Mesenchymal stem cell (in vitro differentiated cells and primary cell): ENCODE measurements around the gene PLXNB2.

Experiments
- DNase-seq: peaks from one replicate; pipeline ENCODE4 v3.0.0-alpha.2; 2013
- H2AFZ ChIP-seq: one replicate; pipeline ENCODE4 v1.6.1; 2013; ENCODE audit warnings: low read depth, mild to moderate bottlenecking, control low read depth, inconsistent platforms, low read length, moderate library complexity
- H2AK5ac ChIP-seq: 2 replicates; pipeline ENCODE4 v1.6.1; 2013; ENCODE audit warnings: low read length, moderate library complexity, mild to moderate bottlenecking, inconsistent platforms; ENCODE audit not compliant: severe bottlenecking
- H2BK120ac ChIP-seq: one replicate; pipeline ENCODE4 v1.6.1; 2013; ENCODE audit warnings: low read depth, mild to moderate bottlenecking, inconsistent platforms, low read length, moderate library complexity
- H2BK12ac ChIP-seq, 2 experiments: one replicate each; pipeline ENCODE4 v1.6.1; 2013; ENCODE audit warnings: inconsistent platforms in 2 of 2, low read length in 2 of 2, mild to moderate bottlenecking in 2 of 2, moderate library complexity in 2 of 2, control low read depth in 1 of 2
- H2BK15ac ChIP-seq: one replicate; pipeline ENCODE4 v1.6.1; 2013; ENCODE audit warnings: mild to moderate bottlenecking, low read depth, inconsistent platforms; ENCODE audit not compliant: poor library complexity, severe bottlenecking
- H2BK5ac ChIP-seq: 2 replicates; pipeline ENCODE4 v1.6.1; 2013; ENCODE audit warnings: low read depth, mild to moderate bottlenecking, low read length, control low read depth, inconsistent platforms; ENCODE audit not compliant: poor library complexity, severe bottlenecking
- H3K14ac ChIP-seq, 2 experiments: one replicate each; pipeline ENCODE4 v1.6.1; 2013; ENCODE audit warnings: inconsistent platforms in 2 of 2, low read length in 2 of 2, control low read depth in 1 of 2, mild to moderate bottlenecking in 1 of 2, moderate library complexity in 1 of 2
- H3K18ac ChIP-seq, 2 experiments: one replicate each; pipeline ENCODE4 v1.6.1; 2013; ENCODE audit warnings: inconsistent platforms in 2 of 2, low read length in 2 of 2, control low read depth in 1 of 2, low read depth in 1 of 2, mild to moderate bottlenecking in 1 of 2
- H3K23ac ChIP-seq, 2 experiments: one replicate each; pipeline ENCODE4 v1.6.1; 2013; ENCODE audit warnings: inconsistent platforms in 2 of 2, low read length in 2 of 2, mild to moderate bottlenecking in 2 of 2, moderate library complexity in 2 of 2, control low read depth in 1 of 2
- H3K27ac ChIP-seq: 2 replicates; pipeline ENCODE4 v1.5.1; 2013; ENCODE audit warnings: mild to moderate bottlenecking, moderate library complexity, low read length, control low read depth, inconsistent platforms; ENCODE audit not compliant: poor library complexity, severe bottlenecking
- H3K27me3 ChIP-seq, 2 experiments: 2 replicates each; pipeline versions ENCODE4 v1.6.1 to v1.7.0; 2013; ENCODE audit warnings: low read length in 2 of 2, mild to moderate bottlenecking in 2 of 2, moderate library complexity in 2 of 2, control low read depth in 1 of 2, inconsistent platforms in 1 of 2; ENCODE audit not compliant: control insufficient read depth in 1 of 2, insufficient read depth in 1 of 2
- H3K36me3 ChIP-seq, 2 experiments: 2 replicates each; pipeline versions ENCODE4 v1.6.1 to v1.7.0; 2013; ENCODE audit warnings: low read length in 2 of 2, control low read depth in 1 of 2, inconsistent platforms in 1 of 2, low read depth in 1 of 2, mild to moderate bottlenecking in 1 of 2; ENCODE audit not compliant: insufficient read depth in 2 of 2, control insufficient read depth in 1 of 2
- H3K4ac ChIP-seq, 2 experiments: one replicate each; pipeline ENCODE4 v1.6.1; 2013; ENCODE audit warnings: inconsistent platforms in 2 of 2, low read length in 2 of 2, mild to moderate bottlenecking in 2 of 2, moderate library complexity in 2 of 2, control low read depth in 1 of 2, low read depth in 1 of 2
- H3K4me1 ChIP-seq: 2 replicates; pipeline ENCODE4 v1.6.1; 2013; ENCODE audit warnings: low read depth, low read length, control low read depth; ENCODE audit not compliant: control insufficient read depth, insufficient read depth
- H3K4me2 ChIP-seq: 2 replicates; pipeline ENCODE4 v1.6.1; 2013; ENCODE audit warnings: low read length, mild to moderate bottlenecking, inconsistent platforms; ENCODE audit not compliant: poor library complexity, severe bottlenecking
- H3K4me3 ChIP-seq, 2 experiments: 2 replicates each; pipeline versions ENCODE4 v1.5.1 to v1.7.0; 2013; ENCODE audit warnings: low read length in 2 of 2, mild to moderate bottlenecking in 2 of 2, control low read depth in 1 of 2, low read depth in 1 of 2; ENCODE audit not compliant: insufficient read depth in 1 of 2
- H3K79me1 ChIP-seq: replicated peaks from 2 replicates; pipeline ENCODE4 v1.6.1; 2013; ENCODE audit warnings: mild to moderate bottlenecking, control low read depth, low read length, inconsistent platforms; ENCODE audit not compliant: poor library complexity, severe bottlenecking
- H3K9ac ChIP-seq: 2 replicates; pipeline ENCODE4 v1.7.0; 2013; ENCODE audit warnings: mild to moderate bottlenecking, low read length, moderate library complexity
- H3K9me3 ChIP-seq: 2 replicates; pipeline ENCODE4 v1.7.0; 2013; ENCODE audit warnings: mild to moderate bottlenecking, low read length; ENCODE audit not compliant: control insufficient read depth
- H4K8ac ChIP-seq: one replicate; pipeline ENCODE4 v1.6.1; 2013; ENCODE audit warnings: inconsistent platforms, mild to moderate bottlenecking, low read length, moderate library complexity
- H4K91ac ChIP-seq: one replicate; pipeline ENCODE4 v1.6.1; 2013; ENCODE audit warnings: mild to moderate bottlenecking, low read length, inconsistent platforms
- WGBS: methylation state at CpG from one replicate; pipeline ENCODE4 v1.1.7; 2013; ENCODE audit warnings: mixed read lengths; 5-methylcytosine and 5-hydroxymethylcytosine counted together

PLXNB2 gene

DNA sequence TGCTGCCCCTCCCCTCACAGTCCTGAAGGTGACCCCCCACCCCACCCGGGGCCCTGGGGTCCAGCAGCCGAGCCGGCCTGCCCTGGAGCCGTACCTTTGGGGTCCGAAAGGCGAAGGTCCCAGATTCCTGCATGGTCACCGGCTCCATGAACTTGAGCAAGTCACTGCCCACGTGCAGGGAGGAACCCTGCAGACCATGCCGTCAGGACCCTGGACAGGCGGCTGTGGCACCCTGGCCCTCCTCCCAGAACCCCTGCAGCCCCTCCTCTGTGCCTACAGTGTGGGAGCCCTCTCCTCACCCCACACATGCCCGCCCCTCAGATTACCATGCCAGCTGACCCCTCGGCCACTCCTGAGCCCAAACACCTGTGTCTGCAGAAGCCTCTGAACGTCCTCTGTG, 23.0 kb downstream of the PLXNB2 start:
- Histone ChIP-seq H3K27ac (no peak overlapping the region), H2BK12ac (no peak overlapping the region), H2BK15ac (no peak overlapping the region), H4K8ac (no peak overlapping the region), H3K36me3 (peaks cover 74 to 97% of the 10 kb centered on the region in 2 experiments), H3K4me2 (no peak overlapping the region), H3K23ac (no peak overlapping the region), H2BK120ac (no peak overlapping the region), H3K18ac (peak overlapping the region in 1 of 2 experiments; percentile 18), H3K79me1 (peaks cover 34% of the 10 kb centered on the region), H2BK5ac (no peak overlapping the region), H3K9me3 (no peaks in the 10 kb centered on the region), H3K4ac (no peak overlapping the region), H4K91ac (no peak overlapping the region), H3K4me3 (no peak overlapping the region), H3K27me3 (no peaks in the 10 kb centered on the region), H3K14ac (no peak overlapping the region), H3K9ac (no peak overlapping the region), H2AFZ (no peak overlapping the region), H2AK5ac (no peak overlapping the region), H3K4me1 (peaks cover 42% of the 10 kb centered on the region)
- DNase-seq = no peak
- WGBS = 89% methylated on average over 13 of the region's 13 CpGs

DNA sequence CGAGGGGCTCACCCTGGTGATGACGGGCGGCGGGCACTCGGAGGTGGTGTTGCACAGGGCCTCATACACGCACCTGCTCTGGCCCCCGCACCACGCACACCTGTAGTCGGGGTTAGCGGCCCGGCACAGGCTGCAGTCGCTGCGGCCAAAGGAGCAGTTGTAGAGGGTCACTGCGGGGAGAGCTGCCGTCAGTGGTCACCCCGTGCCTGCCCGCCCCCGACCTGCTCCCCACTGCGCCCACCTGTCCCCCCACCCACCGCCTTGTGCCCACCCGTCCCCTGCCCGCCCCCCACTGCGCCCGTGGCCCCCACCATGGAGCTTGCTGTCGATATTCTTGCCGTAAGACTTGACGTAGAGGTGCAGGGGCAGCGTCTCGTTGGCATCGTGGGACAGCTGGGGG, 23.6 kb downstream of the PLXNB2 start:
- Histone ChIP-seq H3K9ac (no peak overlapping the region), H3K79me1 (peaks cover 37% of the 10 kb centered on the region), H2BK12ac (no peak overlapping the region), H3K4ac (no peak overlapping the region), H4K8ac (no peak overlapping the region), H2AK5ac (no peak overlapping the region), H4K91ac (no peak overlapping the region), H3K36me3 (peaks cover 74 to 97% of the 10 kb centered on the region in 2 experiments), H3K4me3 (no peak overlapping the region), H3K18ac (no peak overlapping the region), H2BK5ac (no peak overlapping the region), H3K14ac (no peak overlapping the region), H2BK15ac (no peak overlapping the region), H3K4me1 (peaks cover 38% of the 10 kb centered on the region), H3K23ac (no peak overlapping the region), H3K27ac (no peak overlapping the region), H3K27me3 (no peaks in the 10 kb centered on the region), H2AFZ (no peak overlapping the region), H2BK120ac (no peak overlapping the region), H3K4me2 (no peak overlapping the region), H3K9me3 (no peaks in the 10 kb centered on the region)
- 95% methylated on average over 28 of the region's 30 CpGs for WGBS
- DNase-seq = no peak

DNA sequence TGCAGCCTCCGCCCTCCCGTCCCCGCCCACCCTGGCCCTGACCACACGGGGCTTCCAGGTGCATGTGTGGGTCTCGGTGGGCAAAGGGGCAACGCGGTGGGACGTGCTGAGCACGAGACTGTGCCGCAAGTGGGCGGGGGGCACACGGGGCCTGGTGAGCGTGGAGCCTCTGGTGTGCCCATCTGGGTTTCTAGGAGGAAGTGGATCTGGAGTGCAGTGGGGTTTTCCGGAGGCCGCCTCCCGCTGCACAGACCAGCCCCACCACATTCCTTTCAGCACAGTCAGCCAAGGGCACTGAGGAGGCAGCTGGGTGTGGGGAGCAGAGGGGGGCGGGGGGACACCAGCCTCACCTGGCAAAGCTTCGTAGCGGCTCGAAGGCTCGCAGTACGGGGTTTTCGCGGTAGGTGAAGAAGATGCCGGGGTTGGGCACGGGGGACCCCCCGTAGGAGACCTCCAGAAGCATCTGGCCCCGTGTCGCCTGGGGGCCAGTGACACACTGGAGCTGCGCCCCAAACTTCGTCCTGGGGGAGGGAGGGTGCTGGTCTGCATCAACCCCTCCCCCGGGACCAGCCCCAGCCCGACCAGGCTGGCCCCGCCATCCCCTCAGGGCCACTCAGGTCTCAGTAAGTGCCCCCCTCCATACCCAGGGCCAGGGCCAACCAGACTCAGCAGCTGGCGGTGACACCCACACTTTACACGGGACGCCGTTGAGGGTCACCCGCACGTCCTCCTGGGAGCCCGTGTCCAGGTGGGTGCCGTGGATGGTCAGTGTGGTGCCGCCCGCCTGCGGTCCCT, 24.9 kb downstream of the PLXNB2 start:
- Histone ChIP-seq H3K23ac (no peak overlapping the region), H3K4me1 (peaks cover 37% of the 10 kb centered on the region), H3K27me3 (no peaks in the 10 kb centered on the region), H2AFZ (no peak overlapping the region), H3K18ac (peak overlapping the region; percentile 9 to 70), H3K27ac (peak overlapping the region; percentile 55), H4K8ac (peak overlapping the region; percentile 22), H3K4me3 (no peak overlapping the region), H3K36me3 (peaks cover 75 to 97% of the 10 kb centered on the region in 2 experiments), H3K9ac (no peak overlapping the region), H2BK12ac (no peak overlapping the region), H2AK5ac (peak overlapping the region; percentile 7), H3K9me3 (no peaks in the 10 kb centered on the region), H4K91ac (peak overlapping the region; percentile 13), H3K4me2 (peak overlapping the region; percentile 9), H2BK120ac (no peak overlapping the region), H2BK5ac (peak overlapping the region; percentile 47), H3K4ac (peak overlapping the region in 1 of 2 experiments; percentile 2), H2BK15ac (peak overlapping the region; percentile 56), H3K79me1 (peaks cover 37% of the 10 kb centered on the region), H3K14ac (no peak overlapping the region)
- peak; percentile 80 for DNase-seq
- 83% methylated on average over 40 of the region's 45 CpGs for WGBS

DNA sequence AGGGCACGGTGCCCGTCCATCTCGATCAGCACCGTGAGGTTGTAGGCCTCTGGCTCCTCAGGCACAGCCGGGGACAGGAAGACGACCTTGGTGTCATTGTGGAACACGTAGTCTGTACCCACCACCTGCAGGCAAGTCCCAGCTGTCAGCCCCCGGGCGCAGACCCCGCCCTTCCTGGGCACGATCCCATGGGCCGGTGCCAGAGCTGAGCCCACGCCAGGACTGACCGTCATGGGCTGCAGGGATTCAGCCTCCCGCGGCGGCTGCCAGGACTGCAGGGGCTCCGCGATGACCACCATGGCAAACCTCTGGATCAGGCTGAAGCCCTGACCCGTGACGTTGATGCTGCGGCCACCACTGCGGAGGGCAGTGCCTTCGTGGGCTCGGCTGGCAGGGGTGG, 25.5 kb downstream of the PLXNB2 start:
- Histone ChIP-seq H3K9me3 (no peaks in the 10 kb centered on the region), H2BK15ac (no peak overlapping the region), H3K4ac (no peak overlapping the region), H3K79me1 (peaks cover 36% of the 10 kb centered on the region), H3K9ac (no peak overlapping the region), H4K8ac (no peak overlapping the region), H3K4me2 (no peak overlapping the region), H3K27me3 (no peaks in the 10 kb centered on the region), H3K18ac (no peak overlapping the region), H2BK120ac (no peak overlapping the region), H2AFZ (no peak overlapping the region), H4K91ac (no peak overlapping the region), H2AK5ac (peak overlapping the region; percentile 16), H2BK5ac (no peak overlapping the region), H2BK12ac (no peak overlapping the region), H3K14ac (no peak overlapping the region), H3K4me3 (no peak overlapping the region), H3K23ac (no peak overlapping the region), H3K4me1 (peaks cover 35% of the 10 kb centered on the region), H3K36me3 (peaks cover 78 to 97% of the 10 kb centered on the region in 2 experiments), H3K27ac (peak overlapping the region; percentile 16)
- WGBS = 96% methylated on average over 25 of the region's 25 CpGs
- no peak for DNase-seq
